GDM1 (cell line): ENCODE data around the gene SAMD4A.

ENCODE experiments used
- DNase-seq: peaks from one replicate; lab custom pipeline; 2025; lab: John Stamatoyannopoulos, UW

Gene SAMD4A

DNA sequence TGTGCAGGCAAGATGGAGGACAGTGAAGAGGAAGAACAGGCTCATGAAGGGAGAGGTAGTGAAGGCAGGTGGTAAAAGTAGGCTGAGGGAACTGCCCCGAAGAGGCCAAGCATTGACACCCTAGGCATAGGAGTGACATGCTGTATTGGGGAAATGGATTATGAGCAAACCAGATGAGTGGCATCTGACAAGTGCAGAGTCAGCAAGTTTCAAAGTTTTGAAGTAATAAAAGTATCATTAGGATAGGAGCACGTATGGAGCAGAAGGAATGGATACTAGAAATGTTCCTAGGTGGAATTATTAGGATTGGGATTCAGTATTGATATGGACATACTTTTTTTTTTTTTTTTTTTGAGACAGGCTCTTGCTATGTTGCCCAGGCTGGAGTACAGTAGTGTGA is 139.8 kb downstream of the SAMD4A start:
- DNase-seq, result no peak

- DNase-seq, result no peak
Measured at GRCh38 chr14:54708161-54708560, 141.2 kb downstream of the SAMD4A start.

DNA sequence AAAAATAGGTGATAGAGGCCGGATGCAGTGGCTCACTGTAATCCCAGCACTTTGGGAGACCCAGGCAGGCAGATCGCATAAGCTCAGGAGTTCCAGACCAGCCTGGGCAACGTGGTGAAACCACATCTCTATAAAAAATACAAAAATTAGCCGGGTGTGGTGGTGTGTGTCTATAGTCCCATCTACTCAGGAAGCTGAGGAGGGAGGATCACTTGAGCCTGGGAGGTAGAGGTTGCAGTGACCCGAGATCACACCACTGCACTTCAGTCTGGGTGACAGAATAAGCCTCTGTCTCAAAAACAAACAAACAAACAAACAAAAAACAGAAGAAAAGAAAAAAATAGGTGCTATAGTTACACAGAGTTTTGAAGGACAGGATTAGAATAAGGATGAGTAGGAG is 142.1 kb downstream of the SAMD4A start:
- no peak for DNase-seq

GRCh38 chr14:54709444-54709843 is 142.5 kb downstream of the SAMD4A start:
- DNase-seq, result no peak

DNA sequence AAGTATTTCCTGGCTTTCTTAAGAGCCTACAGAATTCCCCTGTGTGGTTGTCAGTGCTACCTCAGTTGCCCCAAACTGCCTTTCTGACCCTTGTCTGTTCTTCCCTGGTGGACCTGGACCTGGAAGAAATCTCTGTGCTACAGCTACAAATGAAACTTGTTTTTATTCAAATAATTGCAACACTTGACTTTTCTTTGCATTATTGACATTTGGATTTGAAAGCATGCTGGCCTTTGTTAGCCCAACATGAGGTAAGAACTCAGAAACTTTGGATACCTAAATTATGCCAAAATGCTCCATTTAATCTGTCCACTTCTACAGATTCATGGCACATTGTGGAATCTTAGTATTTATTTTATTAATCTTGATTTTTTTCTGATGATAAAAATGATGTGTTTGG is 142.9 kb downstream of the SAMD4A start:
- DNase-seq, result no peak

DNA sequence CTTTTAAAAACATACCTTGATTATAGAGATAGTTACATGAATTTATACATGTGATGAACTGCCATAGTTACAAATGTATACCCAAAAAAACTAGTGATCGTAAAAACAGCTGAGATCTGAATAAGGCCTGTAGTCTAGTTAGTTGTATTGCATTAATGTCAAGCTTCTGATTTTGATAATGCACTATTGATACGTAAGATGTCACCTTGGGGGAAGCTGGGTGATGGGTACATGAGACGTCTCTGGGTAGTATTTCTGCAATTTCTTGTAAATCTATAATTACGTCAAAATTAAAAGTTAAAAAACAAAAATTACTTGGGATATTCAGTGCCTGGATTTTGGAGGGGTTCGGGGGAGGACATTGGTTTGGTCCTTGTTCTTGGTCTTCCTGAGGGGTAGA is 144.4 kb downstream of the SAMD4A start:
- DNase-seq, result no peak

GRCh38 chr14:54711812-54712464 is 145.0 kb downstream of the SAMD4A start:
- DNase-seq, result peak; percentile 32

DNA sequence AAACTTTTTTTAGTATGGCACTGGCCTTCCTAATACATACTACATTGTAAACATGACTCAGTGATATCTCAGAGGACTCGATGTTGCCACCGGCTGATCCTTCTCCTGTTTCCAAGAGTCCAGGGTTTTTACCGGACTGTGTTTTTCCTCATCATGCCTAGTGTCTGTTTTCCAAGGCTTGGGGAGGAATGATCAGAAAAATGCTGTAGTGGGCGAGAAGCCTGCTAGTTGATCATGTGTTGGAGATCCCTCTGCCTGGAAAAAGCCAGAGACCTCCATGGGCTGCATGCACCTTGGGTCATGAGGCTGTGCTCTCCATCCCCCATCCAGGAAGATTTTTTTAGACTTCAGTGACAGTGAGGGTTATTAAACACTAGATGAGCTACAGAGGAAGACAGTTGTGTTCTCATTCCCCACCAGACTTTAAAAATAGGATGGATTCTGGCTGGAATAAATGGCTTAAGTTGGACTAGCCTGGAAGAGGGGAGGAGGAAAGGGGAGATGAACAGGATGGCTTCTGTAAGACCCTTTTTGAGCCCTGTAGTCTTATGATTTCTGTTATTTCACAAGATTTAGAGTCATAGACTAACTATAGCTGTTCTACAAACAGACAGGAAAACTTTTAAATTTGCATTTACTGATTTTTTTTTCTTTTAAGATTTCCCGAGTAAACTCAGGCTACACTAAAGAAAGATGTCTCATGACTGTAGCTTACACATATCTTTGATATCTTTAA is 145.7 kb downstream of the SAMD4A start:
- no peak for DNase-seq

GRCh38 chr14:54713379-54713778 is 146.5 kb downstream of the SAMD4A start:
- no peak for DNase-seq

- no peak for DNase-seq
Measured at GRCh38 chr14:54715239-54715638, 148.3 kb downstream of the SAMD4A start.

GRCh38 chr14:54715811-54716210 is 148.9 kb downstream of the SAMD4A start:
- DNase-seq, result no peak

GRCh38 chr14:54716862-54717261 is 149.9 kb downstream of the SAMD4A start:
- no peak for DNase-seq

- DNase-seq, result no peak
Measured at GRCh38 chr14:54718046-54718445, 151.1 kb downstream of the SAMD4A start.

- no peak for DNase-seq
Measured at GRCh38 chr14:54719406-54719805, 152.5 kb downstream of the SAMD4A start.

DNA sequence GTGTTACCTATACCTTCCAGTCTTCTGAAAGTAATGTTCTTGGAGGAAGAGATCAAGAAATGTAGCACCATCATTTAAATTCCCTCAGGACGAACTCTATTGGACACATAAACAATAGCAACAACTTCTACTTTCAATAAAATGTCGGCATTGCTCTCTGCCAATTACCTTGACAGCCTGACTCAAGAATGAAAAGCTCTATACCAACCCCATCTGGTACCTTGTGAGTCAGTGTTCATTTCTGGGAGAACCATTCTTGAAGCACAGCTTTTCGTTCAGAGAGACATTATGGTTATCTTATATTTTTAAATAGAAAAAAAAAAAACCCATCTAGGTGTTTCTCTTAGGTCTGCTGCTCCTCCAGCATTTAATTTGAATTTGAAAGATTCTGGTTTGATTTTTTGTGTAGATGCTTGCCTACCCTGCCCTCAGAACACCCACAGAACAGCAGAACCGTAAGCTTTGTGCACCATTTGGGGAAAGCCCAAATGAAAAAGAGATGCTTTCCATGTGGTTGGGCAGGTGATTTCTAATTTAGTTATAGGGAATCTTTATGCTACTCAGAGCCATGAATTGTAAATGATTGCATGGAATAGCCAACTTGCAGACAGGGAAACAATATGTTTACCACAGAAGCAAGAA is 156.0 kb downstream of the SAMD4A start:
- DNase-seq, result peak; percentile 13

DNA sequence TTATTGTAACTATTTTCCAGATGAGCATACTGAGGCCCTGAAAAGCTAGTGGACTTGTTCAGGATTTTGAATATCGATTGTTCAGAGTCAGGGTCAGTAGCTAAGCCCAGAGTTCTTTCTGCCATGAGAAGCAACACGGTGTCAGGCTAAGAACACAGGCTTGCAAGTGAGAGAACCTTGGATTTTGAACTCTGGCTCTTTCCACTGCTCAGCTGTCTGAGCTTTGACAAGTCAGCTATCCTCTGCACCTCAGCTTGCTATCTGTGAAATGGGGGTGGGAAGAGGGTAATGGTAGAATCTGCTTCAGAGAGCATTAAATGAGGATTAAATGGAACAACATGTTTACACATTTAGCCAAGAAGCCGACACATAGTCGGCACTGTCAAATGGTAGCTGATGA is 157.2 kb downstream of the SAMD4A start:
- no peak for DNase-seq

GRCh38 chr14:54724676-54725325 is 157.9 kb downstream of the SAMD4A start:
- no peak for DNase-seq

GRCh38 chr14:54725998-54726397 is 159.1 kb downstream of the SAMD4A start:
- no peak for DNase-seq

- no peak for DNase-seq
Measured at GRCh38 chr14:54727929-54728328, 161.0 kb downstream of the SAMD4A start.

GRCh38 chr14:54728700-54729527 is 162.0 kb downstream of the SAMD4A start:
- DNase-seq, result no peak

GRCh38 chr14:54730156-54730961 is 163.4 kb downstream of the SAMD4A start:
- peak; percentile 68 for DNase-seq
